SK-N-SH (cell line): ENCODE data around the gene SORL1. TPM values are rescaled to one million over a fixed set of nuclear protein-coding genes. Genes with fewer than 3 reads are reported as not detected.
"Not testable (repeated sequence)": the region's sequence is repeated elsewhere in the genome, so short reads cannot be mapped to it uniquely, and the experiment has no call there.

ENCODE experiments used
- CTCF ChIA-PET: fragments of 300-600, 350-600 bp; formaldehyde crosslinking; extraction: SDS; loops from one replicate; lab custom pipeline; 2021; lab: Yijun Ruan, JAX
- POLR2A ChIA-PET: fragments of 350-600 bp; sonication (Branson Sonifier 250); formaldehyde crosslinking; extraction: SDS; loops from one replicate; lab custom pipeline; 2020; ENCODE audit warnings: antibody characterized with exemption, inconsistent platforms; lab: Yijun Ruan, JAX
- DNase-seq: peaks from one replicate; pipeline ENCODE4 v3.0.0; 2012
- H2AFZ ChIP-seq: fragments of 200-600 bp; sonication (generic); 2 replicates; pipeline ENCODE4 v1.8.1; 2016; ENCODE audit warnings: antibody characterized with exemption, mild to moderate bottlenecking, low read depth
- H3F3A ChIP-seq: fragments of 200-600 bp; sonication (generic); replicated peaks from 2 replicates; pipeline ENCODE3; 2016; ENCODE audit warnings: antibody characterized with exemption, mild to moderate bottlenecking; ENCODE audit not compliant: insufficient read depth
- H3K27ac ChIP-seq, 2 experiments: fragments of 200-500 bp in 1 of 2; fragments of 200-600 bp in 1 of 2; sonication (Bioruptor generic) in 1 of 2; sonication (generic), shearing (Covaris generic) in 1 of 2; 2 replicates each; pipeline versions ENCODE4 v1.5.1 to v1.6.1; 2014 to 2016; ENCODE audit warnings: low read depth in 2 of 2, inconsistent platforms in 1 of 2, low read length in 1 of 2, mild to moderate bottlenecking in 1 of 2, mixed read lengths in 1 of 2
- H3K27me3 ChIP-seq: fragments of 200-600 bp; sonication (generic), shearing (Covaris generic); 2 replicates; pipeline ENCODE4 v1.6.1; 2016; ENCODE audit warnings: mixed run types; ENCODE audit not compliant: insufficient read depth
- H3K36me3 ChIP-seq, 2 experiments: fragments of 200-500 bp in 1 of 2; fragments of 200-600 bp in 1 of 2; sonication (Bioruptor generic) in 1 of 2; sonication (generic) in 1 of 2; replicated peaks in 1 of 2; 2 replicates each; pipeline versions ENCODE3 to v1.5.1; 2014 to 2016; ENCODE audit warnings: low read length in 1 of 2, mild to moderate bottlenecking in 1 of 2; ENCODE audit not compliant: insufficient read depth in 2 of 2, control insufficient read depth in 1 of 2
- H3K4me1 ChIP-seq, 2 experiments: fragments of 200-500 bp in 1 of 2; fragments of 200-600 bp in 1 of 2; sonication (Bioruptor generic) in 1 of 2; sonication (generic), shearing (Covaris generic) in 1 of 2; 2 replicates each; pipeline versions ENCODE4 v1.5.1 to v1.6.1; 2014 to 2016; ENCODE audit warnings: low read depth in 1 of 2, low read length in 1 of 2, mixed run types in 1 of 2; ENCODE audit not compliant: insufficient read depth in 2 of 2, control insufficient read depth in 1 of 2
- H3K4me2 ChIP-seq: fragments of 200-600 bp; sonication (generic), shearing (Covaris generic); 2 replicates; pipeline ENCODE4 v1.6.1; 2017; ENCODE audit warnings: mixed run types
- H3K4me3 ChIP-seq, 2 experiments: fragments of 200-500 bp in 1 of 2; fragments of 200-600 bp in 1 of 2; sonication (Bioruptor generic) in 1 of 2; sonication (generic), shearing (Covaris generic) in 1 of 2; 2 replicates each; pipeline versions ENCODE4 v1.5.1 to v1.8.1; 2014 to 2016; ENCODE audit warnings: low read depth in 2 of 2, inconsistent platforms in 1 of 2, low read length in 1 of 2, mild to moderate bottlenecking in 1 of 2, mixed read lengths in 1 of 2, moderate library complexity in 1 of 2
- H3K79me2 ChIP-seq: fragments of 200-600 bp; sonication (generic); 2 replicates; pipeline ENCODE4 v1.8.1; 2017; ENCODE audit warnings: mild to moderate bottlenecking; ENCODE audit not compliant: insufficient read depth
- H3K9ac ChIP-seq: fragments of 200-600 bp; sonication (generic); 2 replicates; pipeline ENCODE4 v1.6.1; 2017; ENCODE audit warnings: mixed run types
- H3K9me2 ChIP-seq: fragments of 200-600 bp; sonication (generic); 2 replicates; pipeline ENCODE4 v1.6.1; 2017; ENCODE audit warnings: mixed run types
- H3K9me3 ChIP-seq: fragments of 200-600 bp; sonication (generic); 2 replicates; pipeline ENCODE4 v1.6.1; 2017; ENCODE audit warnings: mixed run types, mild to moderate bottlenecking, moderate library complexity
- H4K20me1 ChIP-seq: fragments of 200-600 bp; sonication (generic); 2 replicates; pipeline ENCODE4 v1.6.1; 2017; ENCODE audit warnings: mild to moderate bottlenecking, mixed run types; ENCODE audit not compliant: insufficient read depth
- ELF1 ChIP-seq: IDR thresholded peaks from 2 replicates; pipeline ENCODE4 v1.4.0; 2012
- EP300 ChIP-seq, 2 experiments: IDR thresholded peaks; 2 replicates each; pipeline versions ENCODE4 v1.4.0 to v1.6.1; 2012; ENCODE audit warnings: borderline replicate concordance in 1 of 2, low read depth in 1 of 2, low read length in 1 of 2
- GATA2 ChIP-seq: sonication (generic); formaldehyde crosslinking; IDR thresholded peaks from 2 replicates; pipeline ENCODE4 v1.5.0; 2020; ENCODE audit warnings: mild to moderate bottlenecking, missing genetic modification reagents
- NFIC ChIP-seq: IDR thresholded peaks from 2 replicates; pipeline ENCODE4 v1.4.0; 2012; ENCODE audit warnings: borderline replicate concordance
- NRF1 ChIP-seq: IDR thresholded peaks from 2 replicates; pipeline ENCODE4 v1.6.1; 2012; ENCODE audit warnings: low read depth, mild to moderate bottlenecking, low read length
- PBX3 ChIP-seq: IDR thresholded peaks from 2 replicates; pipeline ENCODE4; 2012
- POLR2AphosphoS5 ChIP-seq: IDR thresholded peaks from 2 replicates; pipeline ENCODE4 v1.6.1; 2012; ENCODE audit warnings: low read depth, low read length
- RCOR1 ChIP-seq: fragments of 150-350 bp; IDR thresholded peaks from 2 replicates; pipeline ENCODE4 v1.6.1; 2017; ENCODE audit warnings: antibody characterized with exemption, low read length
- SMC3 ChIP-seq: IDR thresholded peaks from 2 replicates; pipeline ENCODE4 v1.6.1; 2012; ENCODE audit warnings: low read depth, low read length, improper control_type of control experiment
- TEAD4 ChIP-seq: IDR thresholded peaks from 2 replicates; pipeline ENCODE4 v1.4.0; 2012; ENCODE audit warnings: mild to moderate bottlenecking, borderline replicate concordance; ENCODE audit not compliant: insufficient read depth
- USF1 ChIP-seq: IDR thresholded peaks from 2 replicates; pipeline ENCODE4 v1.4.0; 2012; ENCODE audit warnings: low read depth, borderline replicate concordance
- WGBS: methylation state at CpG from one replicate; pipeline ENCODE4 v1.1.6; 2017; ENCODE audit warnings: low lambda C conversion rate; 5-methylcytosine and 5-hydroxymethylcytosine counted together
- polyA plus RNA-seq, 3 experiments: library from polyadenylated mRNA; depleted of rRNA; stranded (reverse); fragments of >200 nt; gene quantifications; 2 replicates each; pipeline ENCODE4 v1.2.3, GENCODE V29; 2012
- TF ChIP-seq, protein P1 (sequence below): fragments of 150-350 bp; IDR thresholded peaks from 2 replicates; pipeline ENCODE4 v1.6.1; 2016; ENCODE audit warnings: mild to moderate bottlenecking, low read depth, low read length
- TF ChIP-seq, protein P2 (sequence below): IDR thresholded peaks from 2 replicates; pipeline ENCODE4 v1.6.1; 2012; ENCODE audit warnings: mild to moderate bottlenecking, low read depth, low read length, moderate library complexity
- TF ChIP-seq, protein P3 (sequence below): IDR thresholded peaks from 2 replicates; pipeline ENCODE4 v1.4.0; 2012; ENCODE audit warnings: low read depth

The SORL1 gene
- polyA plus RNA-seq, 1 of the 3 experiments (the other 2 are of a cell fraction), result 7.1 TPM

DNA sequence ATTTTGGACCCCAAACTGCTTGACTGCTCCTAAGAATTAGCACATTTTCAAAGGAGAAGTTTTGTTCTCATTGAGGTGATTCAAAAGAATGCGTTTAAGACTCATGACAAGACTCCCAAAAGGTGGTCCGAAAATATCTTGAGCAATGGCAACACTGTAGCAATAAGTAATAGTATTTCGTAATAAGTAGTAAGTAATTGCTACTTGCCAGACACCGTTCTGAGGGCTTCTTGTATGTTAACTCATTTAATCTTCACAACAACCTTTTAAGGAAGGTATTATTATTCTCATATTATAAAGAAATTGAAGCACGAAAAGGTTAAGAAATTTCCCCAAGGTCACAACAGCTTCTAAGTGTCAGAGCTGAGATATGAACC is 184.7 kb downstream of the SORL1 start:
- H2AFZ ChIP-seq, result no peak overlapping the region
- no peaks in the 10 kb centered on the region for H3K79me2 ChIP-seq
- no peak overlapping the region for H3K4me3 ChIP-seq
- no peak overlapping the region for H3K9ac ChIP-seq
- TF ChIP-seq SMC3 (no peak), USF1 (no peak), PBX3 (no peak), NRF1 (no peak), ELF1 (no peak), POLR2AphosphoS5 (no peak), RCOR1 (no peak), GATA2 (CRISPR knock-in tag) (no peak), EP300 (IDR thresholded peaks at IDR 0.05; ENCODE audit: borderline replicate concordance in 1 of 2, low read depth in 1 of 2, low read length in 1 of 2) (no peak), NFIC (no peak), TEAD4 (no peak)
- TF ChIP-seq, protein P1, sequence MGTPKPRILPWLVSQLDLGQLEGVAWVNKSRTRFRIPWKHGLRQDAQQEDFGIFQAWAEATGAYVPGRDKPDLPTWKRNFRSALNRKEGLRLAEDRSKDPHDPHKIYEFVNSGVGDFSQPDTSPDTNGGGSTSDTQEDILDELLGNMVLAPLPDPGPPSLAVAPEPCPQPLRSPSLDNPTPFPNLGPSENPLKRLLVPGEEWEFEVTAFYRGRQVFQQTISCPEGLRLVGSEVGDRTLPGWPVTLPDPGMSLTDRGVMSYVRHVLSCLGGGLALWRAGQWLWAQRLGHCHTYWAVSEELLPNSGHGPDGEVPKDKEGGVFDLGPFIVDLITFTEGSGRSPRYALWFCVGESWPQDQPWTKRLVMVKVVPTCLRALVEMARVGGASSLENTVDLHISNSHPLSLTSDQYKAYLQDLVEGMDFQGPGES, result no peak
- TF ChIP-seq, protein P2, sequence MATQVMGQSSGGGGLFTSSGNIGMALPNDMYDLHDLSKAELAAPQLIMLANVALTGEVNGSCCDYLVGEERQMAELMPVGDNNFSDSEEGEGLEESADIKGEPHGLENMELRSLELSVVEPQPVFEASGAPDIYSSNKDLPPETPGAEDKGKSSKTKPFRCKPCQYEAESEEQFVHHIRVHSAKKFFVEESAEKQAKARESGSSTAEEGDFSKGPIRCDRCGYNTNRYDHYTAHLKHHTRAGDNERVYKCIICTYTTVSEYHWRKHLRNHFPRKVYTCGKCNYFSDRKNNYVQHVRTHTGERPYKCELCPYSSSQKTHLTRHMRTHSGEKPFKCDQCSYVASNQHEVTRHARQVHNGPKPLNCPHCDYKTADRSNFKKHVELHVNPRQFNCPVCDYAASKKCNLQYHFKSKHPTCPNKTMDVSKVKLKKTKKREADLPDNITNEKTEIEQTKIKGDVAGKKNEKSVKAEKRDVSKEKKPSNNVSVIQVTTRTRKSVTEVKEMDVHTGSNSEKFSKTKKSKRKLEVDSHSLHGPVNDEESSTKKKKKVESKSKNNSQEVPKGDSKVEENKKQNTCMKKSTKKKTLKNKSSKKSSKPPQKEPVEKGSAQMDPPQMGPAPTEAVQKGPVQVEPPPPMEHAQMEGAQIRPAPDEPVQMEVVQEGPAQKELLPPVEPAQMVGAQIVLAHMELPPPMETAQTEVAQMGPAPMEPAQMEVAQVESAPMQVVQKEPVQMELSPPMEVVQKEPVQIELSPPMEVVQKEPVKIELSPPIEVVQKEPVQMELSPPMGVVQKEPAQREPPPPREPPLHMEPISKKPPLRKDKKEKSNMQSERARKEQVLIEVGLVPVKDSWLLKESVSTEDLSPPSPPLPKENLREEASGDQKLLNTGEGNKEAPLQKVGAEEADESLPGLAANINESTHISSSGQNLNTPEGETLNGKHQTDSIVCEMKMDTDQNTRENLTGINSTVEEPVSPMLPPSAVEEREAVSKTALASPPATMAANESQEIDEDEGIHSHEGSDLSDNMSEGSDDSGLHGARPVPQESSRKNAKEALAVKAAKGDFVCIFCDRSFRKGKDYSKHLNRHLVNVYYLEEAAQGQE, result no peak
- TF ChIP-seq, protein P3, sequence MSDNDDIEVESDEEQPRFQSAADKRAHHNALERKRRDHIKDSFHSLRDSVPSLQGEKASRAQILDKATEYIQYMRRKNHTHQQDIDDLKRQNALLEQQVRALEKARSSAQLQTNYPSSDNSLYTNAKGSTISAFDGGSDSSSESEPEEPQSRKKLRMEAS, result no peak
- CTCF ChIA-PET, result interaction anchor here (0.9 kb wide), 1 partner anchor 313 kb away, joined by 3 read pairs; no protein-coding TSS in a partner anchor
- H3F3A ChIP-seq, result peaks cover 3% of the 10 kb centered on the region
- H3K9me2 ChIP-seq, result no peaks in the 10 kb centered on the region
- H3K4me1 ChIP-seq, result no peaks in the 10 kb centered on the region; a peak in 1 of 4 replicates
- no peaks in the 10 kb centered on the region for H3K9me3 ChIP-seq
- H3K4me2 ChIP-seq, result no peak overlapping the region
- H3K27me3 ChIP-seq, result no peaks in the 10 kb centered on the region
- 92% methylated on average over 5 of the region's 5 CpGs for WGBS
- H3K36me3 ChIP-seq, result no peaks in the 10 kb centered on the region
- no peak for DNase-seq
- H3K27ac ChIP-seq, result no peak overlapping the region
- POLR2A ChIA-PET, result no interaction called here
- H4K20me1 ChIP-seq, result no peaks in the 10 kb centered on the region

- DNase-seq, H4K20me1 ChIP-seq, POLR2A ChIA-PET, H2AFZ ChIP-seq, H3K79me2 ChIP-seq, H3K4me2 ChIP-seq, H3F3A ChIP-seq, H3K27ac ChIP-seq, H3K4me3 ChIP-seq, H3K9me3 ChIP-seq, H3K27me3 ChIP-seq, H3K9ac ChIP-seq, H3K9me2 ChIP-seq, H3K36me3 ChIP-seq, H3K4me1 ChIP-seq: not testable (repeated sequence)
- 96% methylated on average over 8 of the region's 8 CpGs for WGBS
- CTCF ChIA-PET, result interaction anchor here (0.9 kb wide), 1 partner anchor 313 kb away, joined by 3 read pairs; no protein-coding TSS in a partner anchor
Measured at GRCh38 chr11:121637587-121637986, 185.5 kb downstream of the SORL1 start.
